Measurements from ENCODE around the gene BCCIP.

- TF ChIP-seq GATA2 (IDR thresholded peaks at IDR 0.05; ENCODE audit: low read depth, low read length), result no peak
- no peak for TF ChIP-seq GATA3 (IDR thresholded peaks at IDR 0.05; ENCODE audit: low read depth, low read length)
Observed at GRCh38 chr10:125781374-125781773, 42.0 kb upstream of the BCCIP start.

Data from SH-SY5Y (cell line).